GM10248 (cell line): Measurements from ENCODE around the gene PRELID2.
A peak's percentile ranks its signal among the peaks of the same experiment; 100 is the strongest.

Experiments
- CTCF ChIA-PET: fragments of 300-600 bp; sonication (Branson Sonifier 250); formaldehyde crosslinking; extraction: SDS; loops from one replicate; lab custom pipeline; 2021; ENCODE audit warnings: antibody characterized with exemption; lab: Yijun Ruan, JAX
- POLR2A ChIA-PET: fragments of 350-650 bp; sonication (Branson Sonifier 250); formaldehyde crosslinking; extraction: SDS; loops from one replicate; lab custom pipeline; 2020; ENCODE audit warnings: antibody characterized with exemption; lab: Yijun Ruan, JAX
- DNase-seq: peaks from one replicate; pipeline ENCODE4 v3.0.0; 2012; ENCODE audit errors: extremely low spot score
- TF ChIP-seq, protein P1 (sequence below): IDR thresholded peaks from 2 replicates; pipeline ENCODE4 v1.5.1; 2012; ENCODE audit warnings: mild to moderate bottlenecking, low read depth; ENCODE audit errors: extremely low read depth, missing control alignments, control extremely low read depth

Gene PRELID2

DNA sequence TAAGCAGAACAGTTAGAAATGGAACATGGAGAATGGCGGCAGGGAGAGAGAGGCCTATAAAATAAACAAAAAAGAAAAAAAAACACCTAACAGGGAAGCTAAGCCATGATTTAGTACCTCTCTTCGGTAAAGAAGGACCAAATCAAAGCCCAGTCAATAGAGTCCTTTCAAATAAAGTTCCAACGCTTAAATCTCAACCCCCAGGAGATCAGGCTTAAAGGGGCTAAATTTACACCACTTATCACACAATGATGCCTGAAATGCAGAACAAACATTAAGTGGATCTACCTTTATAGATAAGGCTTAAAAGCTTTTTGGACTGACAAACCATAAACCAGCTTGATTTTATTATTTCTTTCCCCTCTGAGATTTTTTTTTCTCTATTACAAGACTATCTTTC, 66.3 kb downstream of the PRELID2 start:
- TF ChIP-seq, protein P1, sequence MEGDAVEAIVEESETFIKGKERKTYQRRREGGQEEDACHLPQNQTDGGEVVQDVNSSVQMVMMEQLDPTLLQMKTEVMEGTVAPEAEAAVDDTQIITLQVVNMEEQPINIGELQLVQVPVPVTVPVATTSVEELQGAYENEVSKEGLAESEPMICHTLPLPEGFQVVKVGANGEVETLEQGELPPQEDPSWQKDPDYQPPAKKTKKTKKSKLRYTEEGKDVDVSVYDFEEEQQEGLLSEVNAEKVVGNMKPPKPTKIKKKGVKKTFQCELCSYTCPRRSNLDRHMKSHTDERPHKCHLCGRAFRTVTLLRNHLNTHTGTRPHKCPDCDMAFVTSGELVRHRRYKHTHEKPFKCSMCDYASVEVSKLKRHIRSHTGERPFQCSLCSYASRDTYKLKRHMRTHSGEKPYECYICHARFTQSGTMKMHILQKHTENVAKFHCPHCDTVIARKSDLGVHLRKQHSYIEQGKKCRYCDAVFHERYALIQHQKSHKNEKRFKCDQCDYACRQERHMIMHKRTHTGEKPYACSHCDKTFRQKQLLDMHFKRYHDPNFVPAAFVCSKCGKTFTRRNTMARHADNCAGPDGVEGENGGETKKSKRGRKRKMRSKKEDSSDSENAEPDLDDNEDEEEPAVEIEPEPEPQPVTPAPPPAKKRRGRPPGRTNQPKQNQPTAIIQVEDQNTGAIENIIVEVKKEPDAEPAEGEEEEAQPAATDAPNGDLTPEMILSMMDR, result no peak
- POLR2A ChIA-PET, result no interaction called here
- CTCF ChIA-PET, result interaction anchor here (0.7 to 2.0 kb wide), 2 partner anchors 12 to 17 kb away, joined by 3 to 7 read pairs; no protein-coding TSS in a partner anchor
- no peak for DNase-seq

DNA sequence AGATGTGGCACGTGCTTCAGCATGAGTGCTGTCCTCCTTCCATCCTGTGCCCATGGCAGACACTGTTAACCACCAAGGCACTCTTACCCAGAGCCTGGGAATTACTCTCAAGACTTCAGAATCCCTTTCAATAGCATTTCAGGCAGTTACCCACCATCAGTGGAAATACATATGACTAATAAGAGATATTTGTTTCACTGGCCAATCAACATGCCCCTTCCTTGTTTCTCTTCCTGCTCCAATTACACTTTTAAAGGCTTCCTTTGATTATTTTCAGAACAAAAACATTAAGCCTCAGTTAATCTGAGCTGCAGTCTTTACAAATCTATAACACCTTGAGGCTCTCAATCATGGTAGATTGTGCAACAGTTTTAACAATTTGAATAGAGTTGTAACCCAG, 70.8 kb downstream of the PRELID2 start:
- no peak for DNase-seq
- ChIA-PET POLR2A (no interaction called here), CTCF (no interaction called here)
- TF ChIP-seq, protein P1, result no peak

DNA sequence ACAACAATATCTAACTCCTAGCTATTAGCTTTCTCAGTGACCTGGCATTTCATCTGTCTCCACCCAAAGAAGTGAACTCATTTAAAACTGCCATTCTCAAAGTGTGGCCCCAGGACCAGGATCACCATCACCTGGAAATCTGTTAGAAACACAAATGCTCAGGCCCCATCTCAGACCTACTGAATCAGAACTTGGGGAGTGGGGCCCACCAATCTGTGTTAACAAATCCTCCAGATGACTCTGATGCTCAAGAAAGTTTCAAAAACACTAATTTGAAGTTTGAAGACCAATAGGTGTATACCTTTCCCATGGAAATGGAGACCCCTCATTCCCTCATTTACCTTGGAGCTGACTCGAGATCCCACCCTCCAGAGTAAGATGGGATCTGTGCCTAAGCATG, 72.3 kb downstream of the PRELID2 start:
- DNase-seq, result peak; percentile 48
- TF ChIP-seq, protein P1, result no peak
- ChIA-PET POLR2A (no interaction called here), CTCF (no interaction called here)

DNA sequence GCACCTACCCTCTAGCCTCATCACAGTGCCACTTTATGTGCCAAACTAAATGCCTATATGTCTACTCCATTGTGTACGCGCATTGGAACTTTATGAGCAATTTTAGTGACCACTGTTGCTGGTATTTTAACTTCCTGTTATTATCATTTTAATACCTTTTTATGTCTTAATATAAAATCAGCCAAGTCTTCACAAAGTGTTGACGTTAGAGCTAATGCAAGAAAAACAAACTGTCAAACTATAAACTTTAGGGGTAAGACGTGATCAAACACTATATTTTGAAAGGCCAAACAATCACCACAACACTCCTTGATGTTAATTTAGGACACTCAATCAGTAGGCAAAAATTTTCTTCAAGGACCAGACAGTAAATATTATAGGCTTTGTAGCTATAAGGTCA, 73.9 kb downstream of the PRELID2 start:
- ChIA-PET POLR2A (no interaction called here), CTCF (interaction anchor here (0.9 to 1.2 kb wide), 2 partner anchors 22 to 76 kb away, joined by 3 read pairs; no protein-coding TSS in a partner anchor)
- DNase-seq, result no peak
- TF ChIP-seq, protein P1, result no peak

DNA sequence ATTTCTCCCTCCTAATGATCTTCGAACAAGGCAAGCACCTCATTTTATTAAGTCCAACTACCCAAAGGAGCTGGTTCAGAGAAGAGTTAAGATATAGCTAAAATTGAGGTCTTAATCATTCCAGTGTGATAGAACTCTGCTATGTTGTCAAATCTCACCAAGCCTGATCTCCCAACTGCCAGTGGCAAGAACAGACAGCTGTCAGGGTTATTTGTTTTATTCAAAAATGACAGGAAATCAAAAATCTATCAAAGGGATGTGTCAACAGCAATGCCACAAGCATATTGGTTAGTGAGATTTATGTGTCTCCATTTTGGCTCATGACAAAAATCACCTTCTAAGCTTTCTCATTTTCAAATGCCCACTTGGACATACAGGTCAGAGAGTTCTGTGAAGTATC, 74.5 kb downstream of the PRELID2 start:
- POLR2A ChIA-PET, result no interaction called here
- CTCF ChIA-PET, result interaction anchor here (0.9 kb wide), 1 partner anchor 22 kb away, joined by 3 read pairs; no protein-coding TSS in a partner anchor
- DNase-seq, result no peak
- TF ChIP-seq, protein P1, result no peak

DNA sequence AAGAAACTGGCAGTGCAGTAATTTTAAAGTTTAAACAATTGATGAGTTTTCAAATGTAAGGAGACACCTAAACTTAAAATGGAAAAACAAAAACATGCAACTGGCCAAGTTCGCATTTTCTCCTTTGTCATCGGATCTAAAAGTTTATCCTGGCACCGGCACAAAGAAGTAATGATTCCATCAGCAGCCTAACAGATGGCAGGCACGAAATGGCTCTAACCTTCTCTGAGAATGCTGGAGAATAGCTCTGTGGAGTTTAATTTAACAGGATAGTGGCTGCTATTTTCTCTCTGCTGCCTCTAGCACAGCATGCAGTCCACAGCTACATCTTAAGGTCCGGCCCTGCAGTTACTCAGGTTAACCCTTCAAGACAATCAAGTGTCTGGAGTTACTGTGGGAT, 82.2 kb downstream of the PRELID2 start:
- TF ChIP-seq, protein P1, result no peak
- POLR2A ChIA-PET, result no interaction called here
- CTCF ChIA-PET, result no interaction called here

More for the DNA sequence above, 82.2 kb downstream of the PRELID2 start:
- no peak for DNase-seq
